Lung (tissue), 12 donors: ENCODE data around the gene SOCS7. TPM values are rescaled to one million over a fixed set of nuclear protein-coding genes. Genes with fewer than 3 reads are reported as not detected.

Experiments used
- ATAC-seq: fragments of 200-7000 bp; cut with Tn5 transposase; one replicate; pipeline ENCODE4 v1.9.1; 2020; ENCODE audit warnings: moderate number of reproducible peaks; ENCODE audit not compliant: insufficient read depth, low FRiP score
- DNase-seq, 3 donors: peaks; one replicate each; pipeline ENCODE4 v3.0.0-alpha.2; 2013 to 2017
- H3K27ac ChIP-seq, 2 donors: one replicate each; pipeline ENCODE4 v1.5.1; 2013; ENCODE audit warnings: mild to moderate bottlenecking in 2 of 2, moderate library complexity in 2 of 2, control low read depth in 1 of 2, inconsistent platforms in 1 of 2, low read depth in 1 of 2, low read length in 1 of 2
- H3K27me3 ChIP-seq, 3 donors: one replicate each; pipeline ENCODE4 v1.5.1; 2013; ENCODE audit warnings: low read length in 2 of 3; ENCODE audit not compliant: control insufficient read depth in 3 of 3, insufficient read depth in 3 of 3
- H3K36me3 ChIP-seq, 4 donors: one replicate each; pipeline ENCODE4 v1.5.1; 2013; ENCODE audit warnings: low read length in 4 of 4, mild to moderate bottlenecking in 1 of 4, moderate library complexity in 1 of 4; ENCODE audit not compliant: control insufficient read depth in 4 of 4, insufficient read depth in 4 of 4
- H3K4me1 ChIP-seq, 5 donors: one replicate each; pipeline ENCODE4 v1.5.1; 2013; ENCODE audit warnings: low read length in 5 of 5, mild to moderate bottlenecking in 2 of 5, moderate library complexity in 1 of 5; ENCODE audit not compliant: control insufficient read depth in 5 of 5, insufficient read depth in 5 of 5
- H3K4me3 ChIP-seq: one replicate; pipeline ENCODE4 v1.5.1; 2013; ENCODE audit warnings: mild to moderate bottlenecking, control low read depth, moderate library complexity
- H3K9ac ChIP-seq, 2 donors: one replicate each; pipeline ENCODE4 v1.5.1; 2013; ENCODE audit warnings: low read length in 2 of 2, control low read depth in 1 of 2; ENCODE audit not compliant: insufficient read depth in 1 of 2
- H3K9me3 ChIP-seq, 4 donors: one replicate each; pipeline ENCODE4 v1.5.1; 2013; ENCODE audit warnings: low read length in 3 of 4, mild to moderate bottlenecking in 1 of 4, moderate library complexity in 1 of 4; ENCODE audit not compliant: control insufficient read depth in 4 of 4, insufficient read depth in 3 of 4
- CTCF ChIP-seq: IDR thresholded peaks from 2 replicates; pipeline ENCODE4 v1.5.1; 2012; ENCODE audit warnings: mild to moderate bottlenecking; ENCODE audit errors: control extremely low read depth, extremely low read depth
- WGBS, 2 donors: extraction: QIAGEN DNeasy Blood & Tissue Kit; methylation state at CpG; one replicate each; pipeline ENCODE4 v1.1.7; 2013; 5-methylcytosine and 5-hydroxymethylcytosine counted together
- polyA plus RNA-seq, 2 donors: library from polyadenylated mRNA; stranded (reverse); fragments of 200-250 nt; gene quantifications; one replicate each; pipeline ENCODE4 v1.2.1, GENCODE V29; 2013
- total RNA-seq, 2 donors: library from RNA; depleted of rRNA in 1 of 2; stranded (reverse); fragments of >200 nt in 1 of 2; gene quantifications; one replicate each; pipeline ENCODE4 v1.2.1, GENCODE V29; 2014 to 2021
- donor health status: control.
- donor health status: control.
- donor health status: Bipolar disorder and iron deficiency.
- donor health status: healthy.
- donor health status: DM: yes; HTN: yes; CAD: no.

The SOCS7 gene
- total and polyA plus RNA-seq, 4 donors, result 6.5 to 23.6 (median 10.2) TPM

DNA sequence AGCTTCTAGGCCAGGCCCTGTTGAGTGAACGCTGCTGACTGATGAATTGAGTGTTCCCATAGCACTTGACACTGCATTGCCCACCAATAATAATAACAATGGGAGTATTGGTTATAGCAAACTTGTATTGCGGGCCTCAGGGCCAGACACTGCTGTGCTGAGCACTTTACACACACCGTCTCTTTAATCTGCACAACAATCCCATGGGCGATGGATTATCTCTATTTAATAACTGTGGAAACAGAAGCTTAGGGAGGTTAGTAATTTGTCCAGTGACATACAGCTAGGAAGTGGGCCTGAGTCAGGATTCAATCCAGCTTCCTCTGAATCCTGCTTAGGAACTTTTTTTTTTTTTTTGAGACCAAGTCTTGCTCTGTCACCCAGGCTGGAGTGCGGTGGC is 87.8 kb downstream of the SOCS7 start:
- Histone ChIP-seq H3K27me3 (no peaks in the 10 kb centered on the region), H3K36me3 (no peaks in the 10 kb centered on the region), H3K27ac (no peak overlapping the region), H3K4me1 (peaks cover 0 to 15% (median 5%) of the 10 kb centered on the region in 5 donors), H3K4me3 (no peak overlapping the region), H3K9ac (no peak overlapping the region), H3K9me3 (no peaks in the 10 kb centered on the region)
- WGBS, 2 donors, result 94 to 95% methylated on average over 5 of the region's 5 CpGs
- DNase-seq (no peak), ATAC-seq (no peak)
- TF ChIP-seq CTCF, result no peak

GRCh38 chr17:38440614-38441397 is 89.2 kb downstream of the SOCS7 start:
- Histone ChIP-seq H3K27ac (no peak overlapping the region), H3K9me3 (no peaks in the 10 kb centered on the region), H3K27me3 (no peaks in the 10 kb centered on the region), H3K4me3 (no peak overlapping the region), H3K36me3 (no peaks in the 10 kb centered on the region), H3K9ac (no peak overlapping the region), H3K4me1 (peaks cover 0 to 15% (median 5%) of the 10 kb centered on the region in 5 donors)
- TF ChIP-seq CTCF, result no peak
- ATAC-seq (no peak), DNase-seq (no peak)
- WGBS, 2 donors, result 79 to 82% methylated on average over 16 of the region's 16 CpGs

DNA sequence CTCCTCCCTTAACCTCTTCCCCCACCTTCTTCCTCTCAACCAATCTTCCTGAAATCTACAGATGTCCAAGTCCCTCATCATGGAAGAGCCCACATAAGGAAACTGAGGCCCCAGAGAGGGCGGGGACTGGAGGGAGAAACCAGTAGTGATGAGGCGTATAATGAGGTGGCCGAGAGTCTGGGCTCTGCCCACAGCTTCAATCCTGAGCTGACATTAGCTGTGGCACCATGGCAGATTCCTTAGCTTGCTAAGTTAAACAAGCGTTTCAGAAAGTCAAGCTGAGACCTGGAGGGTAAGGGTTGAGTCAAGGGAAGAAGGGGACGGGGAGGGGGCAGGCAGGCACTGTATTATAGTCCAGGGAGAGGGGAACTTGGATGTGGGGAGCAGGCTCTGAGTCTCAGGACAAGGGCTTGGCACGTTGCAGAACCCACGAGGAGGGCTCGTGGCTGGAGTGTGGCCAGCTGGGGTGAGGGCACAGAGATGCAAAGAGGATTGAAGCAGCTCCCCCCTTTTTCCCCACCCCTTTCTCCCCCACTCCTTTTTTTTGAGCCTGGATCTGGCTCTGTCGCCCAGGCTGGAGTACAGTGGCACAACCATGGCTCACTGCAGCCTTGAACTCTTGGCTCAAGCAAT is 89.9 kb downstream of the SOCS7 start:
- Histone ChIP-seq H3K9me3 (no peaks in the 10 kb centered on the region), H3K36me3 (no peaks in the 10 kb centered on the region), H3K27ac (peak overlapping the region in 1 of 2 donors; percentile 26), H3K4me3 (no peak overlapping the region), H3K27me3 (no peaks in the 10 kb centered on the region), H3K4me1 (peaks cover 0 to 15% (median 5%) of the 10 kb centered on the region in 5 donors), H3K9ac (no peak overlapping the region)
- TF ChIP-seq CTCF, result no peak
- WGBS, 2 donors, result 69% methylated on average over 9 of the region's 9 CpGs
- ATAC-seq (no peak), DNase-seq (no peak)
